HG03442 (cell line): ENCODE data around the gene AMY2B.
"Not testable (repeated sequence)": the region's sequence is repeated elsewhere in the genome, so short reads cannot be mapped to it uniquely, and the experiment has no call there.

Experiments
- ATAC-seq: cut with Tn5 transposase; IDR thresholded peaks from one replicate; pipeline ENCODE4 v1.9.1; 2021; ENCODE audit warnings: mild to moderate bottlenecking, moderate library complexity; ENCODE audit not compliant: unreplicated experiment

The AMY2B gene

DNA sequence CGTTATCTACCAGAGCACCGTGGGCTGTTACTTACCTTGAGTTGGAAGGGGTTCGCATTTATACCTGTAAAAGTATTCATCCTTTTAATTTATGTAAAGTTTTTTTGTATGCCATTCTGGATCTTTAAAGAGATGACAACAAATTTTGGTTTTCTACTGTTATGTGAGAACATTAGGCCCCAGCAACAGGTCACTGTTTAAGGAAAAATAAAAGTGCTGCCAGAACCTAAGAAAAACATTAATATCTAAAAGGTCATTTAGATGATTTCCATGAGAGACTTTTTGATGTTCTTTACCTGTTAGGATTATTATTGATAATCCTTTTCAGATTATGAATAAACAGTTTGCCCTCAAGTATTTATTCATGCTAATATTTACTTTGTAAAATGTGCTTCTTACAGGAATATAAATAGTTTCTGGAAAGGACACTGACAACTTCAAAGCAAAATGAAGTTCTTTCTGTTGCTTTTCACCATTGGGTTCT is 45.6 kb downstream of the AMY2B start, which contains the start of gene AMY2A:
Gene AMY2A, plus strand, starts transcription at position 434 of the 484 bp plus-strand sequence. Its CDS starts 14 bp downstream, at position 448.
- ATAC-seq: not testable (repeated sequence)

DNA sequence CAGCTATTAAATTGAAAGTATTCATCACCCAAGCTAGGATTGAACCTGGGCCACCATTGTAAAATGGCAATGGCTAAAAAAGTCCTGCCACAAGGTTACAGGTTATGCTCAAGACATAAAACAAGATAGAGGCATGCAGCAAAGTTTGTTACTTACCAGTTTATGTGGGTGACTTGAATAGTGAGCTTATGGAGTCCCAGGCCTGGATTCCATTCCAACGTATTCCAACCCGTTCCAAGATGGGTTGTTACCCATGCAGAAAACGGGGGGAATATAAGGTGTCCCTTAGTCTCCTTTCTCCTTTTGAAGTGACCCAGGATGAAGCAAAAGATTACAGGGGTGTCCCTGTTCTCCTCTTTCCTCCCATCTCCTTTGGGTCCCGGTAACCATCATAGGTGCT is 56.0 kb downstream of the AMY2B start:
- not testable (repeated sequence) for ATAC-seq
